ENCODE data around the gene NET1.
"Not testable (repeated sequence)": the region's sequence is repeated elsewhere in the genome, so short reads cannot be mapped to it uniquely, and the experiment has no call there.

The NET1 gene

GRCh38 chr10:5399332-5399731 lies 13.0 kb upstream of the NET1 start:
- no peak for DNase-seq

GRCh38 chr10:5400468-5401240 lies 11.7 kb upstream of the NET1 start:
- DNase-seq: no peak

- DNase-seq: no peak
Observed at GRCh38 chr10:5402798-5403197, 9.6 kb upstream of the NET1 start.

GRCh38 chr10:5404208-5405041 lies 7.9 kb upstream of the NET1 start, which contains the start of gene TUBAL3:
TSS of gene TUBAL3 (minus strand) at chr10:5404828. CDS start at chr10:5404792, 36 bp downstream.
- peak; percentile 36 for DNase-seq

GRCh38 chr10:5406918-5407317 lies 5.4 kb upstream of the NET1 start:
- DNase-seq: no peak

GRCh38 chr10:5410787-5411186 lies 1.6 kb upstream of the NET1 start:
- not testable (repeated sequence) for DNase-seq

GRCh38 chr10:5411941-5412276 lies 448 bp upstream of the NET1 start:
- DNase-seq: no peak

GRCh38 chr10:5413012-5413938 lies 918 bp downstream of the NET1 start:
- DNase-seq: peak; percentile 35

GRCh38 chr10:5416981-5417380 lies 4.6 kb downstream of the NET1 start:
- DNase-seq: no peak

GRCh38 chr10:5418584-5418983 lies 6.2 kb downstream of the NET1 start:
- DNase-seq: no peak

GRCh38 chr10:5419466-5420094 lies 7.2 kb downstream of the NET1 start:
- DNase-seq: no peak

- no peak for DNase-seq
Observed at GRCh38 chr10:5423771-5424170, 11.4 kb downstream of the NET1 start.

GRCh38 chr10:5424751-5425150 lies 12.4 kb downstream of the NET1 start:
- no peak for DNase-seq

- no peak for DNase-seq
Observed at GRCh38 chr10:5428133-5428532, 15.8 kb downstream of the NET1 start.

GRCh38 chr10:5433182-5433581 lies 20.8 kb downstream of the NET1 start:
- no peak for DNase-seq

- DNase-seq: peak; percentile 7
Observed at GRCh38 chr10:5434017-5434753, 21.8 kb downstream of the NET1 start.

GRCh38 chr10:5435328-5435727 lies 23.0 kb downstream of the NET1 start:
- no peak for DNase-seq

GRCh38 chr10:5440206-5440605 lies 27.8 kb downstream of the NET1 start:
- DNase-seq: no peak

GRCh38 chr10:5441106-5441505 lies 28.7 kb downstream of the NET1 start:
- DNase-seq: no peak

GRCh38 chr10:5442065-5442989 lies 30.0 kb downstream of the NET1 start:
- no peak for DNase-seq

- no peak for DNase-seq
Observed at GRCh38 chr10:5442990-5443370, 30.6 kb downstream of the NET1 start.
